GM19395 (cell line): ENCODE data around the gene VAPB.

Experiments used
- ATAC-seq: cut with Tn5 transposase; IDR thresholded peaks from one replicate; pipeline ENCODE4 v1.9.1; 2021; ENCODE audit warnings: mild to moderate bottlenecking, moderate library complexity; ENCODE audit not compliant: unreplicated experiment

VAPB gene

DNA sequence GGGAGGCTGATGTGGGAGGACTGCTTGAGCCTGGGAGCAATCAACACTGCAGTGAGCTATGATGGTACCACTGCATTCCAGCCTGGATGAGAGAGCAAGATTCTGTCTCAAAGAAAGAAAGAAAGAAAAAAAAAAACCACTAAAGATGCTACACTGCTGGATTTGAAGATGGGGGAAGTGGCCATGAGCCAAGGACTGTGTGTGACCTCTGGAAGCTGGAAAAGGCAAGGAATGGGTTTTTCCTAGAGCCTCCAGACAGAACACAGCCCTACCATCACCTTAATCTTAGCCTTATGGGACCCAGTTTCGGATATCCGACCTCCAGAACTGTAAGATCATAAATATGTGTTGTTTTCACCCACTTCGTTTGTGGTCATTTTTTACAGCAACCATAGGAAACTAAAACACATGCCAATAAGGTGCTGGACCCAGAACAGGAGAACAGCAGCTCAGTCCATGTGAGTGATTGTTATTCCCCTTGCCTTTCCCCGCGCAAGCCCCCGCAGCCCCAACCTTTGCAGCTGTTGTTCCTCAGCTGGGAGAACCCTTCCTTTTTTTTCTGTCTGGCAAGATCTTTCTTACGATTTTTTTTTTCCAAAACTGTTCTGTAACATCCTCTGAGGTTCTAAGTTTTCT is 11.1 kb upstream of the VAPB start:
- no peak for ATAC-seq

DNA sequence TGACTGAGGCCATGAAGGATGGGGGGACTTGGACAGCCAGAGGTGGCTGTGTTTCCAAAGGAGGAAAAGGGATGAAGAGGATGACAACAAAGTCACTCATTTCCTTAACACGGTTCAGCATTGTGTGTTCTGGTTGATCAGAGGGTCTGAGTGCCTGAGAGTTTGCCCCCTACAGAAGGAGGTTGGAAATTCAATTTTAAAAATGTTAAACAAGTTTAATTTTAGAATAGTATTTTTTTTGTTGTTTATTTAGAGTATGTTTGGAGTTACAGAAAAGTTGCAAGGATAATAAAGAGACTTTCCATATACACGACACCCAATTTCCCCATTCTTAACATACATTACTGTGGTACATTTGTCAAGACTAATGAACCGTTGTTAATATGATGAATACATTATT is 10.3 kb upstream of the VAPB start:
- ATAC-seq: no peak

DNA sequence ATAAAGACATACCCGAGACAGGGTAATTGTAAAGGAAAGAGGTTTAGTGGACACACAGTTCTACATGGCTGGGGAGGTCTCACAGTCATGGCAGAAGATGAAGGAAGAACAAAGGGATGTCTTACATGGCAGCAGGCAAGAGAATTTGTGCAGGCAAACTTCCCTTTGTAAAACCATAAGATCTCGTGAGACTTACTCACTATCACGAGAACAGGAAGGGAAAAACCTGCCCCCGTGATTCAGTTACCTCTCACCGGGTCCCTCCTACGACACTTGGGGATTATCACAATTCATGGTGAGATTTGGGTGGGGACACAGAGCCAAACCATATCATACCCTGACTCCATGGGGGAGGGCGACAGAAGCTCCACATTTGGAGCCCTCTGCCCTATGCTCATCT is 7.4 kb upstream of the VAPB start:
- no peak for ATAC-seq

DNA sequence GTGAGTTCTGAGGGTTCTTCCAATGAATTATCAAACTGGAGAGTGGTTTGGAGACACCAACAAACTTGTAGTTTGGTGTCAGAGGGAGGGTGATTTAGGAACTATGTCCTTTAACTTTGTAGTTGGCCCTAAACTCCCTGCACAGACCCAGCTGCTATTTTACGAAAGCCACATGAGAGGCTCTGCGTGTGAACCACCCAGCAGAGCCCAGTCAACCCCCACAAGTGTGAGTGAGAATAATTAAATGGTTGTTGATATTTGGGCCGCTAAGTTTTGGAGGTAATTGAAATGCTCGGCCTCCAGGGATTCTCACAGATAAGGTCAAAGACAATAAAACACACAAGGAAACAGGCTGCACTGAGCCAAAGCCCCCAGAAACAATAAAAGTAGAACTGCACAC is 6.9 kb upstream of the VAPB start:
- ATAC-seq: no peak

DNA sequence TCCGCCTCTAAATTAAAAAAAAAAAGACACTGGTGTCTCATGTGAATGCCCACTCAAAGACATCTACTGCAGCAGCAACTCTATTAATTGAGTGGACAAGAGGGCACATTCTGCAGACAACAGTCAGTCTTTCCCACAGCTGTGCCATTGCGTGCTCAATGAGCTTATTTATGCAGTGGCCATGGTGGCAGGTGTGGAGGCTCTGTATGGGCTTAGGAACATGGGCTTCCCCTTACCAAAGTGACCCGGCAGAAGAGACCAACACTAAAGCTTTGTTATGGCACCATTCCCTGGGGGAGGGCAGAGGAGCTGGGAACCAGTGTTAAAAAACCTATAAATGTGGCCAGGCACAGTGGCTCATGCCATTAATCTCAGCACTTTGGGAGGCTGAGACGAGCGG is 4.2 kb upstream of the VAPB start:
- ATAC-seq: no peak

DNA sequence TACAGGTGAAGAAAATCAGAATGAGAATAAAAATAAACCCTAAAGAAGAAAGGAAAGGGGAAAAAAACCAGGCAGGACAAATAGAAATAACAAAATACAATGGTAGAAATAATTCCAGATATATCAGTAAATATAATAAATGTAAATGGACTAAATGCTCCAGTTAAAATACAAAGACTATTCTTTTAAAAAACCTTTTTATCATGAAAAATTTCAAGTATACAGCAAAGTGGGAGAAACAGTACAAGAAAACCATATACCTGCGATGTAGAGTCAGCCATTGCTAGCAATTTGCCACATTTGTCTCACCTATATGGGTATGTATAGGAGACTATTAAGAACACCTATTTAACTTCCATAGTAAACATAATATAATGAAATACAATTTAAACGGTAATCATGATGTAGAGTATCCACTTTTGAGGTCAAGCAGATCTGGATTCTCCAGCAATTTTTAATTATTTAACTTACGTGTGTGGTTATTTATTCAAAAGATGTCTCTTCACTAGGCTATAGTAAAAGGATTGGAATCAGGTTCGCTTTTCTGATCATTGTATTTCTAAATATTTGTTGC is 914 bp upstream of the VAPB start:
- ATAC-seq: no peak

DNA sequence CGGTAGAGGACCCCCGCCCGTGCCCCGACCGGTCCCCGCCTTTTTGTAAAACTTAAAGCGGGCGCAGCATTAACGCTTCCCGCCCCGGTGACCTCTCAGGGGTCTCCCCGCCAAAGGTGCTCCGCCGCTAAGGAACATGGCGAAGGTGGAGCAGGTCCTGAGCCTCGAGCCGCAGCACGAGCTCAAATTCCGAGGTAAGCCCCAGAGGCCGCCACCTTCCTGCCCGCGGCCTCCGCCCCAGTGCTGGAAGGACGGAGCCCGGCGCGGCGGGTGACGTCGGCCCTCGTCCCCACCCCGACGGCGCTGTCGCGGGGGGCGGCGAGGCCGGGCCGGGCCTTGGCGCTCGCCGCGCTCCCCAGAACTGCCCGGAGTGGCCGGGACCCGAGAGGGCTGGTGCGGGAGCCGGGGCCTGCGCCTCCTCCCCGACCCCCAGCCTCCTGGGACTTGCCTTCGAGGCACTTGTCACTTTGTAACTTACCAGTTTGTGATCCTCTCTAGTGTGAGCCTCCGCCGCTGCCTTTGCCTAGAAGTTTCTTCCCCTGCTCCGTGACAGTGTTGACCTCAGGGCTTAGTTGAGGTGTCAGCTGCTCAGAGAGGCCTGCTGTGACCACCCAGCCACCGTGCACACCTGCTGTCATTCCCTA is 417 bp downstream of the VAPB start:
- peak; percentile 38 for ATAC-seq

DNA sequence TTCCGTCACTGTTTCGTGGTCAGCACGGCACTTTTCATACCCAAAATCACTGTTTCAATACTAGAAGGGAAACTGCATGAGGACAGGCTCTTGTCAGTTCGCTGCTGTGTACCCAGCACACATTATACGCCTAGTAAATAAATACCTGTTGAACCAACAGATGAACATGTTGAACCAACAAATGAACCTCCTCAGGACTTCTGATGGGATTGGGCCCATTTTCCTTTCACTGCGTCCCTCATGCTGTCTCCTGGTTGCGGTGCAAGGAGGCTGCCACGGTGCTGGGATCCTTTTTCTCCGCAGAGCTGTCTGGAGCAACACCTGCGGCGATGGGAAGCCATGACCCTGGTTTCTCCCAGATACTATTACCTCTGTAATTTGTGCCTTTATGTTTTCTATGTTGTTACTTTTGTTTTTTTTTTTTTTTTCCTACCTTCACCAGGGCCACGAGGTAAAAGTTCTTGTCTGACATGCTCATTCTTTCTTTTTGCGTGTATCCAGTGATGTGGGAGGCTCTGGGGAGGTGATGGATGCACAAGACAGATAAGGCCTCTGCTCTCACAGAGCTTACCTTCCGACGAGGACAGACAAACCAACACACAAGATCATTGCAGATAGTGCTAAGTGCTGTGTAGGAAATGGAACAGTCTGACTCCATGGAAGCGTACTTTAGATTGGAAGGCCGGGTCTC is 1.1 kb downstream of the VAPB start:
- ATAC-seq: no peak

DNA sequence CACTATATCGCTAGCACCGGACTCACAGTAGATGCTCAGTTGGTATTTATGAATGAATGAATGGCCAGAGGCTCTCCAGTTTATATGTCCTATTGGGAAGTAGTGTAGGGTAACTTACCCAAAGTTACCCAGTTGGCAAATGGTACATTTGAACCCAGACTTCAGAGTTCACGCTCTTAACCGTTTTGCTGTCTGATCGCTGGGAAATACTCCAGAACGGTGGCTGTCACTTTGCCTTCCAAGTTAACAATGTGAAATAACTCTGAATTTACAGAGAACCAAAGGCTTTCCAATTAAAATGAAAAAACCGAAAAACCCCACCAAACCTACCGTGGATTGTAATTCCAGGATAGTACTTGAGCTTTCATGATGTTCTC is 1.6 kb downstream of the VAPB start:
- no peak for ATAC-seq

DNA sequence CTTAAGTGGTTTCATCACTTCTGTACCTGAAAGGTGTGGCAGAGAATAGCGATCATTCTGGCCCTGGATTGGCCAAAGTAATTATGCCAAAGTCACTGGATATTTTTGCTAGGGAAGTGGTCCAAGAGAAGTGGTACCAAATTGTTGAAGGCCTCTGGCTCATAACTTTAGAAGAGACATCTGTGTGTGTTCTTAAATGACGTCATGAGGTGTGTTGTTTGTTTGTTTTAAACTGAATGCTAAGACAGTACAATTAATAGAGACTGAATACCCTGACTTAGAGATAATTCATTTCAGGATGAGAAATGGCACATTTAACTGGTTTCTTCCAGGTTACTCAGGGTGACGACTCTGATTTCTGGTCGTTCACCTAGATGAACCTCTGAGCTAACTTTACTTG is 3.3 kb downstream of the VAPB start:
- ATAC-seq: no peak

DNA sequence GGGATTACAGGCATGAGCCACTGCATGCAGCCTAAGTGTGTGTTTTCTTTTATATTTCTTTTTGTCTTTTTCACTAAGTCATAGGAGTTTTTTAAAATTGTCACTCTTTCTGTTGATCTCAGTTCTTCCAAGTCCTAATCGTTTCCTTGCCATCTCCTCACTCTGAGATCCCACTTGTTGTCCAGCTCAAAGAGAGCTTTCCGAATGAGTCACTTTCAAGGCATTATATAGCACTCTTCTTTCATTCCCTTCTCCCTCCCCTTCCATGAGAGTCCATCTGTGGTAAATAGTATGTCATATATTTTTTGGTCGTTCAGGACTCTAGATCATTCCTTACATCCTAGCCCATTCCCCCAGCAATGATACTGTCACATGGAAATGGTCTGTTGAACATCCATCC is 4.3 kb downstream of the VAPB start:
- no peak for ATAC-seq

DNA sequence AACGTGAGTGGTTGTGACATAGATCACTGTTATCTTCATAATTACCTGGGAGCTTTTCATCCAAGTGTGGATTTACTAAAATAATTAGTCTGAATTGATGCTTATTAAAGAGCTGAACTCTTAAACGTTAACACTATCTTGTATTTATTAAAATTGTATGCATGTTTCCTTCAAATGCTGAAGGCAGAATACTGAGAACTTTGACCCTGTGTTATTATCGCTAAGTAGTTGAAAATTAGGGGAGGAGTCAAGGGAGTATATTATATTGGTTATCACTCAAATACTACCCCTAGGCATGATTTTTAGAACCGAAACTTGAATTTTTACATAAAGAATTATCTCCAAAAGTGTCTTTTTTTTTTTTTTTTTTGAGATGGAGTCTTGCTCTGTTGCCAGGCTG is 5.8 kb downstream of the VAPB start:
- no peak for ATAC-seq

DNA sequence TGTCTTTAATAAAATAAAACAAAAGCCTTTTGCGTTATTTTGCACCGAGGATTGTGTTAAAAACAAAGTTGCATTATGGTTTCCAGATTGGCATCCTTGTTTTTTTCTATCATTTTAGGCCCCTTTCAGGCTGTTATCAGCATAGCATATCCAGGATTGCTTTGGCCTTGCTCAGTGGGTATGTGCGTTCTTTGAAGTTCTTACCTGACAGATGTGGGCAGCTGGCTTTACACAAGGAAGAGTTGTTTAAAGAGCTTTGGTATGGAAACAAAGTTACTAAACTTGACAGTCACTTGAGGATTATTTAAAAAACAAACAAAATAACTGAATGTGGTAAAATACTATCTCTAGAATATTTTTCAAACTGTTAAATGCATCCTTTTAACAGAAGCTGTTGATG is 6.6 kb downstream of the VAPB start:
- ATAC-seq: no peak

DNA sequence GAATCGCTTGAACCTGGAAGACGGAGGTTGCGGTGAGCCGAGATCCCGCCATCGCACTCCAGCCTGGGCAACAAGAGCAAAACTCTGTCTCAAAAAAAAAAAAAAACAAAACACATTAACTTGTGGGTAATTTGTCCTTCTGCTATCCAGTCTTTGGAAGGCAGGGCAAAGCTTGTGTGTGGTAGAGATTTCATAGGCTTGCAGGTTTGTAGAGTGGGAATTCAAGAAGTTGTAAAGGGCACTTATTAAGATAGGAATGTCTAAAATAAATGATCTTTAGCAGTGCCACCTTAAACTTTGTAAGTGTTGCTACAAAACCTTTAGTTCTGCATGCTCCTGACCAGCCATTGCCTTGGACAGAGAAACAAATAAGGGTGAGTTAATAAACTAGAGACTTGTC is 8.4 kb downstream of the VAPB start:
- no peak for ATAC-seq

DNA sequence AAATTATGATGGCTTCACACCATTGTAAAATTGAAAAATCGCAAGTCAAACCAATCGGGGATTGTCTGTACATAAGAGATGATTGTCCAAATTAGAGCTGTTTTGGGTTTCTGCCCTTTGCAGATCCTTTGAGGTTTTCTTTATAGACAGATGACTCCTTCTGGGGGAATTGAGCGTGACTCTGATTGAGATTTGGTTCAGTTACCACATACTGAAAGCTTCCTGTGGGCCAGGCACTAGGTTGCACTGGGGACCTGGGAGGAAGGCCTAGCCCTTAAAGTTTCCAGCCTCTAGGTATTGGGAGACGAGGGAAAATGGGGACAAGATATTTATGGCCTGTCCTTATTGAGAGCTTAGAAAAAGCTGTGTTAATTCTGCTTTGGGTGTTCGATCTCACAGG is 9.2 kb downstream of the VAPB start:
- ATAC-seq: no peak

DNA sequence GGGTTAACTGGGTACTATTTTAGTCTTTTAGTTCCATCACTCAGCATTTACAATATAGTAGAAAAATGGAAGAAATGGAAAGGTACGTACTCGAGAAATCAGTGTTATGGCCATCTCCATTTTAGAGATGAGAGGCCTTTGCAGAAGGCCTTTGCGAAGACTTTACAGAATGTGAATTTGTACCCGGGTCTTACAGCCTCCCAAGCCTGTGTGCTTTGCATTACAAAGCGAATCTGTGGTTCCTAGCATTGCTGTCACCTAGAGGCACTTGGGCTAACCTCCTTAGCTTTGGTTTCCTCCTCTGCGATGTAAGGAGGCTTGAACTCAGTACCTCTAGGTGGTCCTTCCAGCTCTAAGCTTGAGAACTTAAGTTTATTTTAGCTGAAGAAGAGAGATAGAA is 10.9 kb downstream of the VAPB start:
- ATAC-seq: no peak

DNA sequence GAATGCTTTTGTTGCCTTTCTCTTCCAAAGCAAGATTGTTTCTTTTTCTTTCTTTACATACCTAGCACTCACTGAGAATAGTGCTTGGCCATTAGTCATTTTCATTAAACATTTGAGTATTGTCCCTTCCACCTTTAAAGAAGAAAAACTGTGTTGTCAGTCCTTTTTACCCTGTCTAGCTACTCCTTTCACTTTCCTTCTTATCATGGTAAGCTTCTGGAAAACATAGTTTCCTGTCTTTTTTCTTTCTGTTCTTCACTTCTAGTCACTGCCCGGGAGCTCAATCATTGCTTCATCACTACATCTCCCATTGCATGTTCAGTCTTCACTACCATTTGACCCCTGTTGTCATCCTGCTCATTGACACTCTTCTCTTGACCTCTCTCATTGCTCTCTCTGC is 12.1 kb downstream of the VAPB start:
- no peak for ATAC-seq

DNA sequence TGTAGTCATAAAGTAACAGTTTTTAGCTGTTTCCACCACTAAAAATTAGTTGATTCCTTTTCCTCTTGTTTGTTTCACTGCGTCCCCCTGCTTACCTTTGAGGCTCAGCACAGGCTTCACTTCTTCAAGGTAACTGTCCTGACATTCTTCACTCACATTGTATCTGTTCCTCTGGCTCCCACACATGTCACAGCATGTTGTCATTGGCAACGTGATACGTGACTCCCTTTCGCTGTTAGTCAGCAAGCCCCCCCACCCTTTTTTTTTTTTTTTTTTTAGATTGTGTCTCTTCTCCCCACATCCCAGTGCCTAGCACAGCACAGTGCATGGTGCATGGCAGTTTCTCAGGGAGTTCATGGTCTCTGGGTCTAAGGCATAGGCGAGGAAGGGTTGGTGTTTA is 13.3 kb downstream of the VAPB start:
- no peak for ATAC-seq

DNA sequence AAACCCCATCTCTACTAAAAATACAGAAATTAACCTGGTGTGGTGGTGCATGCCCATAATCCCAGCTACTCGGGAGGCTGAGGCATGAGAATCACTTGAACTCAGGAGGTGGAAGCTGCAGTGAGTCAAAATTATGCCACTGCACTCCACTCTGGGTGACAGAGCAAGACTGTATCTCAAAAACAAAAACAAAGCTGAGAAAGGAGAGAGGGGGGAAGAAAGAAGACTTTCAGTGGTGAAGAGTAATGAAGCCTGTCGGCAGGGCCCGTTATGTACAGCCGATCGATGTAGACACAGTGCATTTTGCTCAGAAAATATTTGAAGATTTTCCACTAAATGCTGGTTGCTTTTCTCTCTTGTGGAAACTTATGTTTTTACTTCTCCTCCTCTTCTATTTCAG is 13.8 kb downstream of the VAPB start:
- ATAC-seq: peak; percentile 88

DNA sequence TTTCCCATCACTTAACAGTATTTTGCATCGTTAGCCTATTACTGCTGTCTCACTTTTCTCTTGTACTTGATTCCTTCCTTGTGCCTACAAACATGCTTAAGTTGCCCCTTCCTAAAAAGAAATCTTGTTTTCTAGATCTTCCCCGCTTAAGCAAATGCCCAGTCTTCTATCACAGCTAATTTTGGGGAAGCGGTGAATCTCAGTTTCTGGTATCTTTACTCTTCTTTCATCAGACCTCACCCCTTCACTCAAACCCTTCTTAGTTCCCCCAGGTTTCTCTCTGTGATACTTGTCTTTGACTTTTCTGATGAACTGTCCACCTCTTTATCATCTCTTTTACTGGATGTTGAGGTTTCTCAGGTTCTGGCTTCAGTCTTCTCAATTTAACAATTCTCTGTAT is 14.2 kb downstream of the VAPB start:
- peak; percentile 49 for ATAC-seq

DNA sequence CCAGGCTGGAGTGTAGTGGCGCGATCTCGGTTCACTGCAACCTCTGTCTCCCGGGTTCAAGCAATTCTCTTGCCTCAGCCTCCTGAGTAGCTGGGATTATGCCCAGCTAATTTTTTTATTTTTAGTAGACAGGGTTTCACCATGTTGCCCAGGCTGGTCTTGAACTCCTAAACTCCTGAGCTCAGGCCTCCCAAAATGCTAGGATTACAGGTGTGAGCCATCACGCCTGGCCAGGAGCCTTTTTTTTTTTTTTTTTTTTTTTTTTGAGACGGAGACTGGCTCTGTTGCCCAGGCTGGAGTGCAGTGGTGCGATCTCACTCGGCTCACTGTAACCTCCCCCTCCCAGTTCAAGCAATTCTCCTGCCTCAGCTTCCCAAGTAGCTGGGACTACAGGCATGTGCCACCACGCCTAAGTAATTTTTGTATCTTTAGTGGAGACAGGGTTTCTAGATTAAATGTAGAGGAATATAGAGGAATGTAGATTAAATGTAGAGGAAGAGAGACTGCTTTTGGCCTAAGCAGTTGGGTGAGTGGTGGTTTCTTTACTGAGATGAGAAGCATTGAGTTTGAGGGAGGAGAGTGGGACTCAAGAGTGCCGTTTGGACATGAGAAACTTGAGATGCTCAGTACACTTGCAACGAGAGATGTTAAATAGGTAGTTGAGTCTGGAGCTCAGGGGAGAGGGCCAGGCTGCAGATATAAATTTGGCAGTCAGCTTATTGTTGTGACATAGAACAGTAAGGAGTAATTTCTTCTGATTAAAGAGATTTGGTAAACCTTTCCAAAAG is 16.7 kb downstream of the VAPB start:
- no peak for ATAC-seq
